ENCODE data around the gene FAH.

- TF ChIP-seq CTCF (IDR thresholded peaks at IDR 0.05) (no peak), ZFX (IDR thresholded peaks at IDR 0.05; ENCODE audit: borderline replicate concordance) (no peak)
These were observed 42.1 kb downstream of the FAH start for GRCh38 chr15:80194914-80195313.

Measured in 22Rv1 (cell line).